ENCODE measurements around the gene CRTC2. TPM values are rescaled to one million over a fixed set of nuclear protein-coding genes. Genes with fewer than 3 reads are reported as not detected.

CRTC2 gene
- total and polyA plus RNA-seq, 2 experiments from 2014 or later, result 10.6 to 20.7 TPM

DNA sequence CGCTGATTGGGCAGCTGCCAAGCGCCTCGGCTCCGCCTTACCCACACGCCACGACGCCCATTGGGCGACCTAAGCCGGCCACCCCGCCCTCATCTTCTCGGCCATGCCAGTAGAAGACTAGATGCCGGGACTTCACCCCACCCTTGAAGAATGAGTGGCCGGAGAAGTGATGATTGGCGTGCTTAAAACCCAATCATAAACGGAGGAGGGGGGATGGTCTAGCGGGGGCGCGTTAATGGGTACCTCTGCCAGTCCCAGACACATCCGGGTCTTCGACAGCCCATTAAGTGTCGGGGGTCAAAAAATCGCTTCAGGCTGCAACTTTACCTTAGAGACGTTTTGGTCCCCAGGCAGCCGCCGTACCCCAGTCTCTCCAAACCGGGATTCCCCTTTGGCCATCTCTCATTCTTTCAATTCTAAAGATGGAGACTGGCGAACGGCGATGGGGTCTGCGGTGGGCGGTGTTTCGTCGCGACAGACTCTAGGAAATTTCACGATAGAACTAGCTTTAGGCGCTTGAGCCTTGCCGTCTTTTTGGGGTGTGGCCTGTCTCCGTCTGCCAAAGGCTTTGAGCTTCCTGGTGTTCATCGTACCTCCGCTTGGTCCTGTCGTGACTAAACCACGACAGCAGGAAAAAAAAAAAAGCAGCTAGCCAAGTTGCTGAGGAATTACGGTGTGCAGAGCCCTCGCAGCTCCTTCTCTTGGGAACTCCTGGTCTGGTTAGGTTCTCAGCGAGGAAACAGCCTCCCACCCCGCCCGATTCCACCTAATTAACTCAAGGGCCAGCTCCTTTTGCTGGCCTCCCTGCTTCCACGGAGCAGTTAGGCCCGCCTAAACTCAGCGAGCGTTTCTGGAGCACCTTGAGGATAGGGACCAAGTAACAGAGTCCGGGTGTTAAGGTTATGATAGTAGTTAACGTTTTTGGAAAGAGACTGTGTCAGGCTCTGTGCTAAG lies 35.2 kb downstream of the CRTC2 start, which contains the start of gene GATAD2B:
Gene GATAD2B, minus strand, starts transcription at position 1 of the 954 bp plus-strand sequence. CDS start 94,625 bp downstream, outside the sequence.
- Histone ChIP-seq H3K27me3 (ENCODE audit: insufficient read depth) (no peaks in the 10 kb centered on the region), H3K36me3 (ENCODE audit: insufficient read depth) (no peaks in the 10 kb centered on the region), H3K4me2 (peak within 1 kb of the TSS; percentile 92), H4K20me1 (replicated peaks; ENCODE audit: insufficient read depth) (peaks cover 36% of the 10 kb centered on the region), H3K79me2 (replicated peaks; ENCODE audit: insufficient read depth) (peaks cover 39% of the 10 kb centered on the region), H3K4me1 (ENCODE audit: insufficient read depth) (peaks cover 20% of the 10 kb centered on the region), H3K9me2 (ENCODE audit: insufficient read depth) (no peaks in the 10 kb centered on the region), H3F3A (replicated peaks; ENCODE audit: low read depth) (peaks cover 13% of the 10 kb centered on the region; the same call in 1 of the 2 replicates), H3K4me3 (peak within 1 kb of the TSS; percentile 99), H3K27ac (ENCODE audit: low read depth) (peak within 1 kb of the TSS; percentile 99), H2AFZ (peak within 1 kb of the TSS; percentile 44)
- ATAC-seq, result peak; percentile 92
- H3K4me1 Mint-ChIP-seq, result peaks cover 22% of the 10 kb centered on the region
- H3K36me3 Mint-ChIP-seq (ENCODE audit: low read depth), result no peaks in the 10 kb centered on the region
- peak within 1 kb of the TSS; percentile 83 for H3K4me3 Mint-ChIP-seq
- no peak for TF ChIP-seq NANOG (IDR thresholded peaks at IDR 0.05; ENCODE audit: borderline replicate concordance)
- TF ChIP-seq ETS1 (IDR thresholded peaks at IDR 0.05), result 0 out of 2 replicates have a peak, but pooled peaks have one; percentile 41
- TF ChIP-seq POLR2AphosphoS5 (IDR thresholded peaks at IDR 0.05; ENCODE audit: low read depth), result peak; percentile 78
- TF ChIP-seq CREB1 (CRISPR knock-in tag; IDR thresholded peaks at IDR 0.05; ENCODE audit: low read depth), result peak; percentile 70; the same call in 1 of the 2 replicates
- TF ChIP-seq, protein P1, sequence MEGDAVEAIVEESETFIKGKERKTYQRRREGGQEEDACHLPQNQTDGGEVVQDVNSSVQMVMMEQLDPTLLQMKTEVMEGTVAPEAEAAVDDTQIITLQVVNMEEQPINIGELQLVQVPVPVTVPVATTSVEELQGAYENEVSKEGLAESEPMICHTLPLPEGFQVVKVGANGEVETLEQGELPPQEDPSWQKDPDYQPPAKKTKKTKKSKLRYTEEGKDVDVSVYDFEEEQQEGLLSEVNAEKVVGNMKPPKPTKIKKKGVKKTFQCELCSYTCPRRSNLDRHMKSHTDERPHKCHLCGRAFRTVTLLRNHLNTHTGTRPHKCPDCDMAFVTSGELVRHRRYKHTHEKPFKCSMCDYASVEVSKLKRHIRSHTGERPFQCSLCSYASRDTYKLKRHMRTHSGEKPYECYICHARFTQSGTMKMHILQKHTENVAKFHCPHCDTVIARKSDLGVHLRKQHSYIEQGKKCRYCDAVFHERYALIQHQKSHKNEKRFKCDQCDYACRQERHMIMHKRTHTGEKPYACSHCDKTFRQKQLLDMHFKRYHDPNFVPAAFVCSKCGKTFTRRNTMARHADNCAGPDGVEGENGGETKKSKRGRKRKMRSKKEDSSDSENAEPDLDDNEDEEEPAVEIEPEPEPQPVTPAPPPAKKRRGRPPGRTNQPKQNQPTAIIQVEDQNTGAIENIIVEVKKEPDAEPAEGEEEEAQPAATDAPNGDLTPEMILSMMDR (conservative IDR thresholded peaks at IDR 0.05; ENCODE audit: low read depth in 2 of 2), result 0 out of 4 replicates have a peak, but pooled peaks of 1 of the 2 experiments have one; percentile 0
- TF ChIP-seq EZH2phosphoT487 (IDR thresholded peaks at IDR 0.05; ENCODE audit: unreplicated experiment), result no peak
- TF ChIP-seq STAT1 (IDR thresholded peaks at IDR 0.05; ENCODE audit: unreplicated experiment), result no peak
- DNase-seq (ENCODE audit: low spot score), result peak; percentile 100
- H3K9me3 Mint-ChIP-seq, result no peaks in the 10 kb centered on the region; the same call in 2 of the 3 replicates
- peaks cover 18% of the 10 kb centered on the region for H3K27me3 Mint-ChIP-seq (ENCODE audit: insufficient read depth, low read depth, poor library complexity)
- peak within 1 kb of the TSS; percentile 96 for H3K27ac Mint-ChIP-seq

GRCh38 chr1:153922076-153922971 lies 36.1 kb downstream of the CRTC2 start:
- peak overlapping the region; percentile 83 for H3K4me3 Mint-ChIP-seq
- peaks cover 49% of the 10 kb centered on the region for H3K79me2 ChIP-seq (replicated peaks; ENCODE audit: insufficient read depth)
- peaks cover 22% of the 10 kb centered on the region for H3K4me1 Mint-ChIP-seq
- peak overlapping the region; percentile 92 for H3K4me2 ChIP-seq
- peaks cover 44% of the 10 kb centered on the region for H4K20me1 ChIP-seq (replicated peaks; ENCODE audit: insufficient read depth)
- H3F3A ChIP-seq (replicated peaks; ENCODE audit: low read depth), result peaks cover 13% of the 10 kb centered on the region; the same call in 1 of the 2 replicates
- H3K27ac ChIP-seq (ENCODE audit: low read depth), result peak overlapping the region; percentile 99
- DNase-seq (ENCODE audit: low spot score) (peak; percentile 79), ATAC-seq (peak; percentile 49)
- H3K36me3 ChIP-seq (ENCODE audit: insufficient read depth), result no peaks in the 10 kb centered on the region
- H3K9me3 Mint-ChIP-seq, result no peaks in the 10 kb centered on the region; the same call in 2 of the 3 replicates
- H3K27me3 Mint-ChIP-seq (ENCODE audit: insufficient read depth, low read depth, poor library complexity), result peaks cover 18% of the 10 kb centered on the region
- no peak overlapping the region for H2AFZ ChIP-seq
- H3K27ac Mint-ChIP-seq, result peak overlapping the region; percentile 96
- H3K36me3 Mint-ChIP-seq (ENCODE audit: low read depth), result no peaks in the 10 kb centered on the region; the same call in 2 of the 3 replicates
- H3K9me2 ChIP-seq (ENCODE audit: insufficient read depth), result no peaks in the 10 kb centered on the region
- peaks cover 18% of the 10 kb centered on the region for H3K4me1 ChIP-seq (ENCODE audit: insufficient read depth)
- TF ChIP-seq, protein P1 (conservative IDR thresholded peaks at IDR 0.05; ENCODE audit: low read depth in 2 of 2), result peak in 1 of 2 experiments; percentile 41; a peak in 2 of 4 replicates
- no peak for TF ChIP-seq ZNF114 (CRISPR knock-in tag; IDR thresholded peaks at IDR 0.05)
- no peaks in the 10 kb centered on the region for H3K27me3 ChIP-seq (ENCODE audit: insufficient read depth)
- H3K4me3 ChIP-seq, result peak overlapping the region; percentile 99
